Panc1 (cell line): ENCODE measurements around the gene THPO. TPM values are rescaled to one million over a fixed set of nuclear protein-coding genes. Genes with fewer than 3 reads are reported as not detected.

Experiments
- ATAC-seq: fragments of 200-7000 bp; cut with Tn5 transposase; 2 replicates; pipeline ENCODE4 v1.9.1; 2020; ENCODE audit warnings: mild to moderate bottlenecking, moderate library complexity
- BruUV-seq: library from RNA; stranded (reverse); fragments of 400-500 nt; replicated peaks from 2 replicates; lab custom pipeline; 2021; lab: Mats Ljungman, UMichigan
- CTCF ChIA-PET: fragments of 300-600 bp; sonication (Branson Sonifier 250); formaldehyde crosslinking; loops from one replicate; lab custom pipeline; 2022; ENCODE audit warnings: antibody characterized with exemption; lab: Charles Lee
- POLR2A ChIA-PET: fragments of 300-600 bp; sonication (Branson Sonifier 250); formaldehyde crosslinking; loops from one replicate; lab custom pipeline; 2022; ENCODE audit warnings: antibody characterized with exemption; lab: Charles Lee
- DNase-seq: peaks from one replicate; pipeline ENCODE4 v3.0.0-alpha.2; 2010; ENCODE audit warnings: low read depth, low spot score
- H3K27ac ChIP-seq: 2 replicates; pipeline ENCODE4 v1.5.1; 2011; ENCODE audit warnings: mild to moderate bottlenecking, low read length, inconsistent platforms
- H3K27me3 ChIP-seq: fragments of 200-500 bp; sonication (Bioruptor generic); 2 replicates; pipeline ENCODE4 v1.6.0; 2014; ENCODE audit warnings: low read length, inconsistent platforms; ENCODE audit not compliant: control insufficient read depth, insufficient read depth
- H3K36me3 ChIP-seq: fragments of 200-500 bp; sonication (Bioruptor generic); 2 replicates; pipeline ENCODE4 v1.5.1; 2014; ENCODE audit warnings: inconsistent platforms, mild to moderate bottlenecking, low read length, moderate library complexity; ENCODE audit not compliant: control insufficient read depth, insufficient read depth
- H3K4me1 ChIP-seq: 2 replicates; pipeline ENCODE4 v1.5.1; 2011; ENCODE audit warnings: inconsistent platforms, mild to moderate bottlenecking, low read length, moderate library complexity; ENCODE audit not compliant: control insufficient read depth, insufficient read depth
- H3K4me3 ChIP-seq, 2 experiments: 2 replicates each; pipeline ENCODE4 v1.5.1; 2011 to 2012; ENCODE audit warnings: low read depth in 2 of 2, low read length in 2 of 2, mild to moderate bottlenecking in 2 of 2, inconsistent platforms in 1 of 2, moderate library complexity in 1 of 2
- H3K9me3 ChIP-seq: fragments of 200-500 bp; sonication (Bioruptor generic); 2 replicates; pipeline ENCODE4 v1.5.1; 2014; ENCODE audit warnings: low read depth, mild to moderate bottlenecking, inconsistent platforms, low read length, moderate library complexity; ENCODE audit not compliant: control insufficient read depth, insufficient read depth
- CTCF ChIP-seq: fragments of 450-650 bp; IDR thresholded peaks from 2 replicates; pipeline ENCODE4 v1.5.1; 2017; ENCODE audit warnings: mild to moderate bottlenecking
- POLR2AphosphoS5 ChIP-seq: IDR thresholded peaks from 2 replicates; pipeline ENCODE4 v1.6.1; 2012; ENCODE audit warnings: mild to moderate bottlenecking, low read depth, low read length, moderate library complexity
- REST ChIP-seq, 2 experiments: IDR thresholded peaks; 2 replicates each; pipeline ENCODE4 v1.6.1; 2011 to 2012; ENCODE audit warnings: low read depth in 2 of 2, control low read depth in 1 of 2, low read length in 1 of 2, mild to moderate bottlenecking in 1 of 2, moderate library complexity in 1 of 2; ENCODE audit not compliant: insufficient read depth in 1 of 2
- SIN3A ChIP-seq: IDR thresholded peaks from 2 replicates; pipeline ENCODE4 v1.6.1; 2012; ENCODE audit warnings: low read depth, mild to moderate bottlenecking, low read length, moderate library complexity, borderline replicate concordance; ENCODE audit not compliant: insufficient read depth
- TCF7L2 ChIP-seq: IDR thresholded peaks from 2 replicates; pipeline ENCODE4 v1.6.1; 2011; ENCODE audit warnings: mild to moderate bottlenecking, low read depth, low read length, inconsistent platforms
- in situ Hi-C: cut with HindIII; loops from 2 replicates; pipeline ENCODE4 v1.10.0; 2016; ENCODE audit warnings: low sequenced_read_pairs, low pct_unique_long_range_greater_than_20kb
- intact Hi-C: fragments of 100-400 bp; cut with micrococcal nuclease; formaldehyde crosslinking; loops from one replicate; pipeline ENCODE4 v1.10.0; 2022; ENCODE audit not compliant: unreplicated experiment
- total RNA-seq: library from RNA; stranded (reverse); gene quantifications from one replicate; pipeline ENCODE4 v1.2.1, GENCODE V29; 2021; ENCODE audit not compliant: unreplicated experiment

The THPO gene
- total RNA-seq, 1 experiment from 2014 or later, result not detected

- in situ Hi-C loops, result no loop called here
- peaks cover 13% of the 10 kb centered on the region for H3K4me1 ChIP-seq
- peaks cover 5% of the 10 kb centered on the region for H3K36me3 ChIP-seq
- POLR2A ChIA-PET, result no interaction called here
- peak overlapping the region; percentile 85 for H3K27ac ChIP-seq
- H3K27me3 ChIP-seq, result no peaks in the 10 kb centered on the region
- no peak for TF ChIP-seq TCF7L2
- no peak for TF ChIP-seq REST (IDR thresholded peaks at IDR 0.05; ENCODE audit: insufficient read depth in 1 of 2, low read depth in 2 of 2, low read length in 1 of 2)
- TF ChIP-seq CTCF, result no peak
- no peak for TF ChIP-seq SIN3A
- TF ChIP-seq POLR2AphosphoS5, result no peak
- peak overlapping the region; percentile 86 to 98 for H3K4me3 ChIP-seq
- ATAC-seq (peak; percentile 1), DNase-seq (no peak)
- H3K9me3 ChIP-seq, result no peaks in the 10 kb centered on the region
- intact Hi-C loops, result no loop called here
- CTCF ChIA-PET, result interaction anchor here (0.6 to 1.4 kb wide), 2 partner anchors 9 to 179 kb away, joined by 3 to 8 read pairs; no protein-coding TSS in a partner anchor
- no TSS peak for BruUV-seq
These were observed 17.0 kb downstream of the THPO start for GRCh38 chr3:184360929-184361531.

- H3K4me3 ChIP-seq, result peak overlapping the region; percentile 86 to 98
- H3K27me3 ChIP-seq, result no peaks in the 10 kb centered on the region
- H3K27ac ChIP-seq, result peak overlapping the region; percentile 85
- intact Hi-C loops, result no loop called here
- H3K36me3 ChIP-seq, result peaks cover 5% of the 10 kb centered on the region
- ChIA-PET POLR2A (no interaction called here), CTCF (interaction anchor here (0.6 kb wide), 1 partner anchor 180 kb away, joined by 8 read pairs; no protein-coding TSS in a partner anchor)
- TF ChIP-seq POLR2AphosphoS5 (no peak), REST (IDR thresholded peaks at IDR 0.05; ENCODE audit: insufficient read depth in 1 of 2, low read depth in 2 of 2, low read length in 1 of 2) (no peak), TCF7L2 (no peak), CTCF (no peak), SIN3A (no peak)
- no TSS peak for BruUV-seq
- ATAC-seq (no peak), DNase-seq (no peak)
- H3K9me3 ChIP-seq, result no peaks in the 10 kb centered on the region
- in situ Hi-C loops, result no loop called here
- peaks cover 13% of the 10 kb centered on the region for H3K4me1 ChIP-seq
These were observed 17.7 kb downstream of the THPO start for GRCh38 chr3:184360070-184360928.
